Measurements from ENCODE around the gene ADARB2. TPM values are rescaled to one million over a fixed set of nuclear protein-coding genes. Genes with fewer than 3 reads are reported as not detected.

ADARB2 gene
- total and polyA plus RNA-seq, 8 donors, result 0.41 to 0.92 (median 0.76) TPM

- H3K4me1 ChIP-seq, result no peaks in the 10 kb centered on the region
- no peaks in the 10 kb centered on the region for H3K9me3 ChIP-seq
- H3K27ac ChIP-seq, result no peak overlapping the region
- no peak overlapping the region for H3K4me3 ChIP-seq
- H3K27me3 ChIP-seq, result peaks cover 0 to 20% of the 10 kb centered on the region in 2 donors
- no peaks in the 10 kb centered on the region for H3K36me3 ChIP-seq
- TF ChIP-seq, protein P1, sequence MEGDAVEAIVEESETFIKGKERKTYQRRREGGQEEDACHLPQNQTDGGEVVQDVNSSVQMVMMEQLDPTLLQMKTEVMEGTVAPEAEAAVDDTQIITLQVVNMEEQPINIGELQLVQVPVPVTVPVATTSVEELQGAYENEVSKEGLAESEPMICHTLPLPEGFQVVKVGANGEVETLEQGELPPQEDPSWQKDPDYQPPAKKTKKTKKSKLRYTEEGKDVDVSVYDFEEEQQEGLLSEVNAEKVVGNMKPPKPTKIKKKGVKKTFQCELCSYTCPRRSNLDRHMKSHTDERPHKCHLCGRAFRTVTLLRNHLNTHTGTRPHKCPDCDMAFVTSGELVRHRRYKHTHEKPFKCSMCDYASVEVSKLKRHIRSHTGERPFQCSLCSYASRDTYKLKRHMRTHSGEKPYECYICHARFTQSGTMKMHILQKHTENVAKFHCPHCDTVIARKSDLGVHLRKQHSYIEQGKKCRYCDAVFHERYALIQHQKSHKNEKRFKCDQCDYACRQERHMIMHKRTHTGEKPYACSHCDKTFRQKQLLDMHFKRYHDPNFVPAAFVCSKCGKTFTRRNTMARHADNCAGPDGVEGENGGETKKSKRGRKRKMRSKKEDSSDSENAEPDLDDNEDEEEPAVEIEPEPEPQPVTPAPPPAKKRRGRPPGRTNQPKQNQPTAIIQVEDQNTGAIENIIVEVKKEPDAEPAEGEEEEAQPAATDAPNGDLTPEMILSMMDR (IDR thresholded peaks at IDR 0.05), result no peak
- no peak for ATAC-seq
- intact Hi-C loops (cut with DNase I), result no loop called here
- no peak for DNase-seq
Measured at GRCh38 chr10:1202343-1202742, 535.0 kb downstream of the ADARB2 start.

GRCh38 chr10:1200866-1201807 lies 536.2 kb downstream of the ADARB2 start:
- H3K9me3 ChIP-seq, result no peaks in the 10 kb centered on the region
- no peak overlapping the region for H3K27ac ChIP-seq
- H3K4me1 ChIP-seq, result no peaks in the 10 kb centered on the region
- TF ChIP-seq, protein P1 (IDR thresholded peaks at IDR 0.05), result no peak
- intact Hi-C loops (cut with DNase I), result no loop called here
- H3K36me3 ChIP-seq, result no peaks in the 10 kb centered on the region
- no peak overlapping the region for H3K4me3 ChIP-seq
- no peak for DNase-seq
- H3K27me3 ChIP-seq, result peaks cover 0 to 26% of the 10 kb centered on the region in 2 donors
- no peak for ATAC-seq

- intact Hi-C loops (cut with DNase I), result no loop called here
- DNase-seq (peak in 2 of 4 donors; percentile 13 to 60), ATAC-seq (no peak)
- Histone ChIP-seq H3K36me3 (no peaks in the 10 kb centered on the region), H3K9me3 (no peaks in the 10 kb centered on the region), H3K27me3 (peaks cover 0 to 33% of the 10 kb centered on the region in 2 donors), H3K27ac (no peak overlapping the region), H3K4me3 (no peak overlapping the region), H3K4me1 (no peaks in the 10 kb centered on the region)
- TF ChIP-seq, protein P1 (IDR thresholded peaks at IDR 0.05), result no peak
Measured at GRCh38 chr10:1199897-1200721, 537.2 kb downstream of the ADARB2 start.

DNA sequence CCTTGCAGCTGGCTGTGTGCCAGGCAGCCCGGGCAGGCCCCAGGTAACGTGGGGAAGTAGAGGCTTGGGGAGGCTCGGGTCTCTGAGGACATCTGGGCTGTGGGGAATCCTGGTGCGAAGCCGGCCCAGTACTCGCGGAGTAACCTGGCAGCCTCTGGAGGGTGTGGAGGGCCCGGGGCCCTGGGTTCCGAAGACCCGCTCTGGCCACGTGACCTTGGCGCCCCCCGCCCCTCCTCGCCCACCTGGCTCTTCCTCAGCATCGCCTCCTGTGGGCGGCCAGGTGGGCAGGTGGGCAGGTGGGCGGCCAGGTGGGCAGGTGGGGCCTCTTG lies 538.0 kb downstream of the ADARB2 start:
- intact Hi-C loops (cut with DNase I), result no loop called here
- no peaks in the 10 kb centered on the region for H3K9me3 ChIP-seq
- DNase-seq (peak in 1 of 4 donors; percentile 57), ATAC-seq (no peak)
- no peaks in the 10 kb centered on the region for H3K4me1 ChIP-seq
- no peak overlapping the region for H3K4me3 ChIP-seq
- H3K27ac ChIP-seq, result no peak overlapping the region
- no peaks in the 10 kb centered on the region for H3K36me3 ChIP-seq
- TF ChIP-seq, protein P1 (IDR thresholded peaks at IDR 0.05), result no peak
- peaks cover 0 to 33% of the 10 kb centered on the region in 2 donors for H3K27me3 ChIP-seq
